22Rv1 (cell line): ENCODE results near the gene PLIN1.

ENCODE experiments used
- ZFX ChIP-seq: fragments of 450-650 bp; IDR thresholded peaks from 2 replicates; pipeline ENCODE4 v1.6.1; 2017; ENCODE audit warnings: antibody characterized with exemption, borderline replicate concordance
- TF ChIP-seq, protein P1 (sequence below): fragments of 450-650 bp; IDR thresholded peaks from 2 replicates; pipeline ENCODE4 v1.5.1; 2017; ENCODE audit warnings: mild to moderate bottlenecking

- TF ChIP-seq, protein P1, sequence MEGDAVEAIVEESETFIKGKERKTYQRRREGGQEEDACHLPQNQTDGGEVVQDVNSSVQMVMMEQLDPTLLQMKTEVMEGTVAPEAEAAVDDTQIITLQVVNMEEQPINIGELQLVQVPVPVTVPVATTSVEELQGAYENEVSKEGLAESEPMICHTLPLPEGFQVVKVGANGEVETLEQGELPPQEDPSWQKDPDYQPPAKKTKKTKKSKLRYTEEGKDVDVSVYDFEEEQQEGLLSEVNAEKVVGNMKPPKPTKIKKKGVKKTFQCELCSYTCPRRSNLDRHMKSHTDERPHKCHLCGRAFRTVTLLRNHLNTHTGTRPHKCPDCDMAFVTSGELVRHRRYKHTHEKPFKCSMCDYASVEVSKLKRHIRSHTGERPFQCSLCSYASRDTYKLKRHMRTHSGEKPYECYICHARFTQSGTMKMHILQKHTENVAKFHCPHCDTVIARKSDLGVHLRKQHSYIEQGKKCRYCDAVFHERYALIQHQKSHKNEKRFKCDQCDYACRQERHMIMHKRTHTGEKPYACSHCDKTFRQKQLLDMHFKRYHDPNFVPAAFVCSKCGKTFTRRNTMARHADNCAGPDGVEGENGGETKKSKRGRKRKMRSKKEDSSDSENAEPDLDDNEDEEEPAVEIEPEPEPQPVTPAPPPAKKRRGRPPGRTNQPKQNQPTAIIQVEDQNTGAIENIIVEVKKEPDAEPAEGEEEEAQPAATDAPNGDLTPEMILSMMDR, result no peak
- TF ChIP-seq ZFX, result no peak
These were observed 53.5 kb downstream of the PLIN1 start for GRCh38 chr15:89625716-89626115.
